Measurements from ENCODE around the gene CREB3L2. TPM values are rescaled to one million over a fixed set of nuclear protein-coding genes. Genes with fewer than 3 reads are reported as not detected.

CREB3L2 gene
- total RNA-seq, 1 donor from 2014 or later, result 45.6 TPM

- Mint-ChIP-seq H3K9me3 (peaks cover 11% of the 10 kb centered on the region), H3K36me3 (ENCODE audit: low read depth) (no peaks in the 10 kb centered on the region), H3K27ac (no peak overlapping the region), H3K4me1 (no peaks in the 10 kb centered on the region), H3K27me3 (peaks cover 5% of the 10 kb centered on the region), H3K4me3 (no peak overlapping the region)
- DNase-seq, result no peak
- intact Hi-C loops (cut with micrococcal nuclease), result no loop called here
Observed at GRCh38 chr7:137829337-137829992, 172.4 kb downstream of the CREB3L2 start.

- no peak overlapping the region for H3K4me3 Mint-ChIP-seq
- H3K9me3 Mint-ChIP-seq, result peaks cover 8% of the 10 kb centered on the region
- peaks cover 6% of the 10 kb centered on the region for H3K27me3 Mint-ChIP-seq
- no peaks in the 10 kb centered on the region for H3K36me3 Mint-ChIP-seq (ENCODE audit: low read depth)
- intact Hi-C loops (cut with micrococcal nuclease), result no loop called here
- H3K27ac Mint-ChIP-seq, result no peak overlapping the region
- no peak for DNase-seq
- no peaks in the 10 kb centered on the region for H3K4me1 Mint-ChIP-seq
Observed at GRCh38 chr7:137828456-137828855, 173.4 kb downstream of the CREB3L2 start.

GRCh38 chr7:137825489-137825888, 176.4 kb downstream of the CREB3L2 start:
- peaks cover 11% of the 10 kb centered on the region for H3K27me3 Mint-ChIP-seq
- no peak for DNase-seq
- H3K4me1 Mint-ChIP-seq, result no peaks in the 10 kb centered on the region
- no peak overlapping the region for H3K27ac Mint-ChIP-seq
- no peak overlapping the region for H3K4me3 Mint-ChIP-seq
- intact Hi-C loops (cut with micrococcal nuclease), result no loop called here
- no peaks in the 10 kb centered on the region for H3K9me3 Mint-ChIP-seq
- H3K36me3 Mint-ChIP-seq (ENCODE audit: low read depth), result no peaks in the 10 kb centered on the region

Other genes with a start within 250 kb of the CREB3L2 start
- 16.2 and 21.4 TPM in 2 replicates for gene DGKI, start 155.1 kb downstream of the CREB3L2 start, total RNA-seq
- not detected in 2 replicates for gene AKR1D1, start 74.4 kb upstream of the CREB3L2 start, total RNA-seq

Data from activated CD4-positive, alpha-beta T cell treated with anti-CD3 and anti-CD28 coated beads, Interleukin-2, amount 10 ng/mL, durations not matched to agents 24 days and 14 days (primary cell).